B cell (primary cell): ENCODE measurements around the gene SNRPB2. TPM values are rescaled to one million over a fixed set of nuclear protein-coding genes. Genes with fewer than 3 reads are reported as not detected.

Source experiments
- ATAC-seq: fragments of 200-7000 bp; cut with Tn5 transposase; one replicate; pipeline ENCODE4 v1.10.0; 2021; ENCODE audit warnings: low read depth, mild to moderate bottlenecking, moderate number of reproducible peaks, moderate library complexity
- CTCF ChIA-PET: fragments of 350-600 bp; sonication (Branson Sonifier 250); formaldehyde crosslinking; loops from one replicate; lab custom pipeline; 2021; ENCODE audit warnings: antibody characterized with exemption, inconsistent platforms; lab: Charles Lee
- POLR2A ChIA-PET: fragments of 350-600 bp; sonication (Branson Sonifier 250); formaldehyde crosslinking; loops from one replicate; lab custom pipeline; 2021; ENCODE audit warnings: antibody characterized with exemption; lab: Charles Lee
- DNase-seq: peaks from one replicate; pipeline ENCODE4 v3.0.0; 2013
- H2AFZ ChIP-seq: 2 replicates; pipeline ENCODE4 v1.6.1; 2012; ENCODE audit warnings: mild to moderate bottlenecking, low read depth, low read length; ENCODE audit not compliant: insufficient read depth, poor library complexity, severe bottlenecking
- H3K27ac ChIP-seq, 2 donors: 1 replicate in 1 of 2; 2 replicates in 1 of 2; pipeline ENCODE4 v1.5.1; 2012 to 2013; ENCODE audit warnings: low read length in 2 of 2, mild to moderate bottlenecking in 2 of 2, moderate library complexity in 1 of 2
- H3K27me3 ChIP-seq, 4 experiments: fragments of 200-600 bp in 1 of 4; sonication (generic) in 1 of 4; replicated peaks in 1 of 4; 1 replicate in 2 of 4; 2 replicates in 2 of 4; pipeline versions ENCODE4 v1.6.1 to v1.7.0; 2013 to 2016; ENCODE audit warnings: low read length in 3 of 4, mild to moderate bottlenecking in 2 of 4, mixed read lengths in 1 of 4, moderate library complexity in 1 of 4; ENCODE audit not compliant: insufficient read depth in 4 of 4, control insufficient read depth in 3 of 4; ENCODE audit errors: control extremely low read depth in 1 of 4
- H3K36me3 ChIP-seq, 2 experiments: replicated peaks in 1 of 2; 1 replicate in 1 of 2; 2 replicates in 1 of 2; pipeline versions ENCODE4 v1.6.1 to v1.7.1; 2013; ENCODE audit warnings: low read length in 1 of 2; ENCODE audit not compliant: insufficient read depth in 2 of 2, control insufficient read depth in 1 of 2; ENCODE audit errors: control extremely low read depth in 1 of 2, extremely low read depth in 1 of 2
- H3K4me1 ChIP-seq, 2 donors: fragments of 200-600 bp in 1 of 2; sonication (generic) in 1 of 2; 1 replicate in 1 of 2; 2 replicates in 1 of 2; pipeline versions ENCODE4 v1.5.1 to v1.6.1; 2013 to 2017; ENCODE audit warnings: low read length in 2 of 2; ENCODE audit not compliant: control insufficient read depth in 2 of 2, insufficient read depth in 2 of 2
- H3K4me2 ChIP-seq: replicated peaks from 2 replicates; pipeline ENCODE3; 2012; ENCODE audit warnings: mild to moderate bottlenecking, low read depth, low read length; ENCODE audit not compliant: poor library complexity, severe bottlenecking
- H3K4me3 ChIP-seq, 5 experiments: fragments of 200-600 bp in 1 of 5; sonication (generic) in 1 of 5; 1 replicate in 3 of 5; 2 replicates in 2 of 5; pipeline versions ENCODE4 v1.5.1 to v1.7.0; 2011 to 2016; ENCODE audit warnings: low read length in 4 of 5, mild to moderate bottlenecking in 4 of 5, low read depth in 2 of 5, control low read depth in 1 of 5, moderate library complexity in 1 of 5; ENCODE audit not compliant: insufficient read depth in 1 of 5; ENCODE audit errors: control extremely low read depth in 1 of 5, extremely low read depth in 1 of 5
- H3K79me2 ChIP-seq: fragments of 200-600 bp; sonication (generic); one replicate; pipeline ENCODE4 v1.6.0; 2016; ENCODE audit warnings: low read length; ENCODE audit not compliant: control insufficient read depth, insufficient read depth
- H3K9ac ChIP-seq: fragments of 200-600 bp; sonication (generic); 2 replicates; pipeline ENCODE4 v1.6.1; 2017; ENCODE audit warnings: mild to moderate bottlenecking, low read length, moderate library complexity
- H3K9me3 ChIP-seq, 3 donors: one replicate each; pipeline versions ENCODE4 v1.6.1 to v1.7.1; 2013; ENCODE audit warnings: low read length in 2 of 3; ENCODE audit not compliant: control insufficient read depth in 2 of 3, insufficient read depth in 1 of 3; ENCODE audit errors: control extremely low read depth in 1 of 3
- H4K20me1 ChIP-seq: 2 replicates; pipeline ENCODE4 v1.6.0; 2012; ENCODE audit warnings: mild to moderate bottlenecking, low read length; ENCODE audit not compliant: insufficient read depth, control insufficient read depth, poor library complexity, severe bottlenecking
- H3K27ac Mint-ChIP-seq: one replicate; pipeline ENCODE4 v1.8.0; 2021; ENCODE audit warnings: mixed read lengths
- H3K27me3 Mint-ChIP-seq: one replicate; pipeline ENCODE4 v1.8.0; 2021; ENCODE audit warnings: mixed read lengths
- H3K4me1 Mint-ChIP-seq: one replicate; pipeline ENCODE4 v1.8.0; 2021; ENCODE audit warnings: mixed read lengths
- H3K4me3 Mint-ChIP-seq: one replicate; pipeline ENCODE4 v1.8.0; 2021; ENCODE audit warnings: mixed read lengths
- H3K9me3 Mint-ChIP-seq: one replicate; pipeline ENCODE4 v1.8.0; 2022; ENCODE audit warnings: mixed read lengths; ENCODE audit not compliant: insufficient read depth
- EZH2 ChIP-seq: IDR thresholded peaks from 2 replicates; pipeline ENCODE4 v1.6.1; 2012; ENCODE audit warnings: borderline replicate concordance, low read depth, mild to moderate bottlenecking, moderate library complexity, low read length; ENCODE audit not compliant: insufficient read depth, poor library complexity, severe bottlenecking
- WGBS: methylation state at CpG from one replicate; pipeline ENCODE4 v1.1.5; 2013; ENCODE audit warnings: missing lambda C conversion rate; ENCODE audit not compliant: insufficient coverage; 5-methylcytosine and 5-hydroxymethylcytosine counted together
- intact Hi-C: fragments of 100-400 bp; cut with micrococcal nuclease; formaldehyde crosslinking; loops from one replicate; pipeline ENCODE4 v1.10.0; 2022
- polyA plus RNA-seq: library from polyadenylated mRNA; depleted of rRNA; stranded (reverse); fragments of >200 nt; gene quantifications from 2 replicates; pipeline ENCODE4 v1.2.3, GENCODE V29; 2012
- total RNA-seq, 2 donors: library from RNA; stranded (reverse); fragments of 120-200 nt in 1 of 2; gene quantifications; 1 replicate in 1 of 2; 2 replicates in 1 of 2; pipeline versions ENCODE4 v1.2.3 to v1.2.4, GENCODE V29; 2013 to 2022
- TF ChIP-seq, protein P1 (sequence below): fragments of 200-600 bp; IDR thresholded peaks from one replicate; pipeline ENCODE4 v1.8.0; 2022; ENCODE audit warnings: antibody characterized with exemption, mild to moderate bottlenecking

The SNRPB2 gene
- total and polyA plus RNA-seq, 2 donors (not counting 1 experiment from before 2014, with no cell fraction given) = 22.4 to 38.3 TPM

- Histone ChIP-seq H3K79me2 (no peaks in the 10 kb centered on the region), H3K4me3 (no peak overlapping the region), H3K27me3 (peaks cover 0 to 8% (median 1%) of the 10 kb centered on the region in 4 experiments), H3K36me3 (no peaks in the 10 kb centered on the region), H3K4me1 (no peaks in the 10 kb centered on the region), H4K20me1 (no peaks in the 10 kb centered on the region), H3K9me3 (peaks cover 0 to 9% (median 0%) of the 10 kb centered on the region in 3 donors), H2AFZ (no peak overlapping the region), H3K4me2 (no peak overlapping the region), H3K27ac (no peak overlapping the region), H3K9ac (no peak overlapping the region)
- H3K4me1 Mint-ChIP-seq = no peaks in the 10 kb centered on the region
- ATAC-seq (no peak), DNase-seq (no peak)
- H3K4me3 Mint-ChIP-seq = no peak overlapping the region
- ChIA-PET POLR2A (no interaction called here), CTCF (no interaction called here)
- TF ChIP-seq, protein P1, sequence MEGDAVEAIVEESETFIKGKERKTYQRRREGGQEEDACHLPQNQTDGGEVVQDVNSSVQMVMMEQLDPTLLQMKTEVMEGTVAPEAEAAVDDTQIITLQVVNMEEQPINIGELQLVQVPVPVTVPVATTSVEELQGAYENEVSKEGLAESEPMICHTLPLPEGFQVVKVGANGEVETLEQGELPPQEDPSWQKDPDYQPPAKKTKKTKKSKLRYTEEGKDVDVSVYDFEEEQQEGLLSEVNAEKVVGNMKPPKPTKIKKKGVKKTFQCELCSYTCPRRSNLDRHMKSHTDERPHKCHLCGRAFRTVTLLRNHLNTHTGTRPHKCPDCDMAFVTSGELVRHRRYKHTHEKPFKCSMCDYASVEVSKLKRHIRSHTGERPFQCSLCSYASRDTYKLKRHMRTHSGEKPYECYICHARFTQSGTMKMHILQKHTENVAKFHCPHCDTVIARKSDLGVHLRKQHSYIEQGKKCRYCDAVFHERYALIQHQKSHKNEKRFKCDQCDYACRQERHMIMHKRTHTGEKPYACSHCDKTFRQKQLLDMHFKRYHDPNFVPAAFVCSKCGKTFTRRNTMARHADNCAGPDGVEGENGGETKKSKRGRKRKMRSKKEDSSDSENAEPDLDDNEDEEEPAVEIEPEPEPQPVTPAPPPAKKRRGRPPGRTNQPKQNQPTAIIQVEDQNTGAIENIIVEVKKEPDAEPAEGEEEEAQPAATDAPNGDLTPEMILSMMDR = no peak
- no peak for TF ChIP-seq EZH2
- intact Hi-C loops = no loop called here
- H3K9me3 Mint-ChIP-seq = peaks cover 4% of the 10 kb centered on the region
- no peak overlapping the region for H3K27ac Mint-ChIP-seq
- WGBS = 43% methylated on average over 1 of the region's 2 CpGs
- peaks cover 45% of the 10 kb centered on the region for H3K27me3 Mint-ChIP-seq
These were observed 28.8 kb downstream of the SNRPB2 start for GRCh38 chr20:16758454-16759180.

- no peak overlapping the region for H3K9ac ChIP-seq
- H2AFZ ChIP-seq = no peak overlapping the region
- no CpG with 5 or more reads among the region's 1 CpG for WGBS
- POLR2A ChIA-PET = no interaction called here
- H3K9me3 ChIP-seq = peaks cover 0 to 9% (median 0%) of the 10 kb centered on the region in 3 donors
- no peak overlapping the region for H3K4me3 ChIP-seq
- Mint-ChIP-seq H3K9me3 (peaks cover 4% of the 10 kb centered on the region), H3K27me3 (peaks cover 47% of the 10 kb centered on the region), H3K27ac (no peak overlapping the region), H3K4me3 (no peak overlapping the region), H3K4me1 (no peaks in the 10 kb centered on the region)
- no peak overlapping the region for H3K27ac ChIP-seq
- no peaks in the 10 kb centered on the region for H3K36me3 ChIP-seq
- CTCF ChIA-PET = no interaction called here
- TF ChIP-seq EZH2 = no peak
- TF ChIP-seq, protein P1 = no peak
- DNase-seq (no peak), ATAC-seq (no peak)
- no peak overlapping the region for H3K4me2 ChIP-seq
- intact Hi-C loops = no loop called here
- H3K27me3 ChIP-seq = peaks cover 0 to 12% (median 1%) of the 10 kb centered on the region in 4 experiments
- no peaks in the 10 kb centered on the region for H3K79me2 ChIP-seq
- no peaks in the 10 kb centered on the region for H3K4me1 ChIP-seq
- no peaks in the 10 kb centered on the region for H4K20me1 ChIP-seq
These were observed 29.3 kb downstream of the SNRPB2 start for GRCh38 chr20:16759181-16759563.
